ENCODE results near the gene ZNF573. TPM values are rescaled to one million over a fixed set of nuclear protein-coding genes. Genes with fewer than 3 reads are reported as not detected.
"Not testable (repeated sequence)": the region's sequence is repeated elsewhere in the genome, so short reads cannot be mapped to it uniquely, and the experiment has no call there.

The ZNF573 gene
- total and polyA plus RNA-seq, 2 experiments from 2014 or later: 7.7 to 10.3 TPM

GRCh38 chr19:37770985-37771384, 8.4 kb downstream of the ZNF573 start:
- no peaks in the 10 kb centered on the region for H3F3A ChIP-seq (replicated peaks; ENCODE audit: low read depth)
- no peak overlapping the region for H3K27ac ChIP-seq (ENCODE audit: low read depth)
- H3K4me1 ChIP-seq (ENCODE audit: insufficient read depth): no peaks in the 10 kb centered on the region
- H4K20me1 ChIP-seq (replicated peaks; ENCODE audit: insufficient read depth): no peaks in the 10 kb centered on the region; the same call in 1 of the 2 replicates
- H3K27me3 Mint-ChIP-seq (ENCODE audit: insufficient read depth, low read depth, poor library complexity): peaks cover 5% of the 10 kb centered on the region
- DNase-seq (ENCODE audit: low spot score): no peak
- no peak overlapping the region for H2AFZ ChIP-seq
- peaks cover 32% of the 10 kb centered on the region for H3K36me3 Mint-ChIP-seq (ENCODE audit: low read depth)
- H3K36me3 ChIP-seq (ENCODE audit: insufficient read depth): no peaks in the 10 kb centered on the region; the same call in 1 of the 2 replicates
- H3K9me2 ChIP-seq (ENCODE audit: insufficient read depth): no peaks in the 10 kb centered on the region
- H3K27ac Mint-ChIP-seq: no peak overlapping the region
- H3K4me2 ChIP-seq: no peak overlapping the region
- TF ChIP-seq, protein P1, sequence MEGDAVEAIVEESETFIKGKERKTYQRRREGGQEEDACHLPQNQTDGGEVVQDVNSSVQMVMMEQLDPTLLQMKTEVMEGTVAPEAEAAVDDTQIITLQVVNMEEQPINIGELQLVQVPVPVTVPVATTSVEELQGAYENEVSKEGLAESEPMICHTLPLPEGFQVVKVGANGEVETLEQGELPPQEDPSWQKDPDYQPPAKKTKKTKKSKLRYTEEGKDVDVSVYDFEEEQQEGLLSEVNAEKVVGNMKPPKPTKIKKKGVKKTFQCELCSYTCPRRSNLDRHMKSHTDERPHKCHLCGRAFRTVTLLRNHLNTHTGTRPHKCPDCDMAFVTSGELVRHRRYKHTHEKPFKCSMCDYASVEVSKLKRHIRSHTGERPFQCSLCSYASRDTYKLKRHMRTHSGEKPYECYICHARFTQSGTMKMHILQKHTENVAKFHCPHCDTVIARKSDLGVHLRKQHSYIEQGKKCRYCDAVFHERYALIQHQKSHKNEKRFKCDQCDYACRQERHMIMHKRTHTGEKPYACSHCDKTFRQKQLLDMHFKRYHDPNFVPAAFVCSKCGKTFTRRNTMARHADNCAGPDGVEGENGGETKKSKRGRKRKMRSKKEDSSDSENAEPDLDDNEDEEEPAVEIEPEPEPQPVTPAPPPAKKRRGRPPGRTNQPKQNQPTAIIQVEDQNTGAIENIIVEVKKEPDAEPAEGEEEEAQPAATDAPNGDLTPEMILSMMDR (conservative IDR thresholded peaks at IDR 0.05; ENCODE audit: low read depth in 2 of 2): no peak
- no peaks in the 10 kb centered on the region for H3K27me3 ChIP-seq (ENCODE audit: insufficient read depth)
- no peaks in the 10 kb centered on the region for H3K4me1 Mint-ChIP-seq
- H3K4me3 Mint-ChIP-seq: no peak overlapping the region
- peaks cover 18% of the 10 kb centered on the region; the same call in 1 of the 2 replicates for H3K79me2 ChIP-seq (replicated peaks; ENCODE audit: insufficient read depth)
- ATAC-seq: no peak
- H3K4me3 ChIP-seq: no peak overlapping the region
- H3K9me3 Mint-ChIP-seq: no peaks in the 10 kb centered on the region

DNA sequence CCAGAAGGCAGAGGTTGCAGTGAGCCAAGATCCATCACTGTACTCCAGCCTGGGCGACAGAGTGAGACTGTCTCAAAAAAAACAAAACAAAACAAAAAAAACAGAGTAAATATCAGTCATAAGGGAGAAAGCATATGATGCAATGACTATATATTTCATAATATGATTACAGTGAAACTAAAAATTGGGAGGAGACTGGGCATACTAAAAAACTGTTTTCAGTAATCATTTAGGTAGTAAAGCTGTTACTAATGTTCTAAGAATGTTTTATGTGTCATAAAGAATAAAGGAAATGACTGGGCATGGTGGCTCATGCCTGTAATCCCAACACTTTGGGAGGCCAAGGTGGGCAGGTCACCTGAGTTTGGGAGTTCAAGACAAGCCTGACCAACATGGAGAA, 15.9 kb downstream of the ZNF573 start:
- no peak overlapping the region for H3K27ac Mint-ChIP-seq
- Histone ChIP-seq H3K9me2 (ENCODE audit: insufficient read depth) (no peaks in the 10 kb centered on the region), H3K79me2 (replicated peaks; ENCODE audit: insufficient read depth) (no peaks in the 10 kb centered on the region), H4K20me1 (replicated peaks; ENCODE audit: insufficient read depth) (no peaks in the 10 kb centered on the region), H3K27ac (ENCODE audit: low read depth) (no peak overlapping the region), H3K4me3 (no peak overlapping the region), H3K4me2 (no peak overlapping the region), H3F3A (replicated peaks; ENCODE audit: low read depth) (no peaks in the 10 kb centered on the region), H3K27me3 (ENCODE audit: insufficient read depth) (no peaks in the 10 kb centered on the region), H2AFZ (no peak overlapping the region), H3K4me1 (ENCODE audit: insufficient read depth) (no peaks in the 10 kb centered on the region), H3K36me3 (ENCODE audit: insufficient read depth) (no peaks in the 10 kb centered on the region; the same call in 1 of the 2 replicates)
- TF ChIP-seq EZH2phosphoT487 (IDR thresholded peaks at IDR 0.05; ENCODE audit: unreplicated experiment): no peak
- DNase-seq (ENCODE audit: low spot score) (no peak), ATAC-seq (no peak)
- H3K4me3 Mint-ChIP-seq: no peak overlapping the region
- H3K27me3 Mint-ChIP-seq (ENCODE audit: insufficient read depth, low read depth, poor library complexity): no peaks in the 10 kb centered on the region
- peaks cover 36% of the 10 kb centered on the region for H3K36me3 Mint-ChIP-seq (ENCODE audit: low read depth)
- no peaks in the 10 kb centered on the region for H3K4me1 Mint-ChIP-seq
- H3K9me3 Mint-ChIP-seq: no peaks in the 10 kb centered on the region

- DNase-seq (ENCODE audit: low spot score); H3K4me1 Mint-ChIP-seq: not testable (repeated sequence)
Measured at GRCh38 chr19:37757683-37758082, 21.7 kb downstream of the ZNF573 start.

GRCh38 chr19:37738371-37738770, 41.0 kb downstream of the ZNF573 start:
- DNase-seq (ENCODE audit: low spot score) (no peak), ATAC-seq (no peak)
- H3F3A ChIP-seq (replicated peaks; ENCODE audit: low read depth): no peaks in the 10 kb centered on the region
- Mint-ChIP-seq H3K4me1 (no peaks in the 10 kb centered on the region), H3K4me3 (no peak overlapping the region), H3K27ac (no peak overlapping the region), H3K9me3 (peaks cover 78% of the 10 kb centered on the region), H3K36me3 (ENCODE audit: low read depth) (peaks cover 89% of the 10 kb centered on the region), H3K27me3 (ENCODE audit: insufficient read depth, low read depth, poor library complexity) (peaks cover 12% of the 10 kb centered on the region)
- H3K4me2 ChIP-seq: no peak overlapping the region
- no peaks in the 10 kb centered on the region for H4K20me1 ChIP-seq (replicated peaks; ENCODE audit: insufficient read depth)
- H3K27ac ChIP-seq (ENCODE audit: low read depth): no peak overlapping the region
- no peaks in the 10 kb centered on the region for H3K79me2 ChIP-seq (replicated peaks; ENCODE audit: insufficient read depth)
- H3K4me3 ChIP-seq: no peak overlapping the region
- H3K36me3 ChIP-seq (ENCODE audit: insufficient read depth): peaks cover 29% of the 10 kb centered on the region
- no peaks in the 10 kb centered on the region for H3K4me1 ChIP-seq (ENCODE audit: insufficient read depth)
- H3K27me3 ChIP-seq (ENCODE audit: insufficient read depth): no peaks in the 10 kb centered on the region
- H2AFZ ChIP-seq: no peak overlapping the region
- H3K9me2 ChIP-seq (ENCODE audit: insufficient read depth): no peaks in the 10 kb centered on the region
- no peak for TF ChIP-seq STAT1 (IDR thresholded peaks at IDR 0.05; ENCODE audit: unreplicated experiment)
- TF ChIP-seq POLR2AphosphoS5 (IDR thresholded peaks at IDR 0.05; ENCODE audit: low read depth): no peak

More at GRCh38 chr19:37757683-37758082, 21.7 kb downstream of the ZNF573 start:
- H3K4me2 ChIP-seq; H3K27ac Mint-ChIP-seq; H3K4me1 ChIP-seq (ENCODE audit: insufficient read depth); H3F3A ChIP-seq (replicated peaks; ENCODE audit: low read depth); H3K27ac ChIP-seq (ENCODE audit: low read depth); H3K9me3 Mint-ChIP-seq; H3K9me2 ChIP-seq (ENCODE audit: insufficient read depth); H3K4me3 ChIP-seq; H3K4me3 Mint-ChIP-seq; H2AFZ ChIP-seq; H3K79me2 ChIP-seq (replicated peaks; ENCODE audit: insufficient read depth); H4K20me1 ChIP-seq (replicated peaks; ENCODE audit: insufficient read depth); ATAC-seq; H3K27me3 Mint-ChIP-seq (ENCODE audit: insufficient read depth, low read depth, poor library complexity); H3K36me3 ChIP-seq (ENCODE audit: insufficient read depth); H3K27me3 ChIP-seq (ENCODE audit: insufficient read depth): not testable (repeated sequence)
- H3K36me3 Mint-ChIP-seq (ENCODE audit: low read depth): peaks cover 32% of the 10 kb centered on the region
